Osteocyte (in vitro differentiated cells): ENCODE data around the gene C10orf143. TPM values are rescaled to one million over a fixed set of nuclear protein-coding genes. Genes with fewer than 3 reads are reported as not detected.
"Not testable (repeated sequence)": the region's sequence is repeated elsewhere in the genome, so short reads cannot be mapped to it uniquely, and the experiment has no call there.

Experiments used
- DNase-seq: peaks from one replicate; pipeline ENCODE4 v3.0.0; 2021; ENCODE audit warnings: mixed read lengths; ENCODE audit not compliant: unreplicated experiment; ENCODE audit errors: extremely low spot score
- H3K27ac Mint-ChIP-seq: one replicate; pipeline ENCODE4 v1.8.0; 2021; ENCODE audit warnings: mild to moderate bottlenecking, mixed read lengths; ENCODE audit not compliant: unreplicated experiment
- H3K27me3 Mint-ChIP-seq: one replicate; pipeline ENCODE4 v1.8.0; 2021; ENCODE audit warnings: mixed read lengths; ENCODE audit not compliant: unreplicated experiment
- H3K36me3 Mint-ChIP-seq: one replicate; pipeline ENCODE4 v1.8.0; 2021; ENCODE audit warnings: mixed read lengths; ENCODE audit not compliant: unreplicated experiment
- H3K4me1 Mint-ChIP-seq: one replicate; pipeline ENCODE4 v1.8.0; 2021; ENCODE audit warnings: mixed read lengths; ENCODE audit not compliant: unreplicated experiment
- H3K4me3 Mint-ChIP-seq: one replicate; pipeline ENCODE4 v1.8.0; 2021; ENCODE audit warnings: mild to moderate bottlenecking, moderate library complexity, mixed read lengths; ENCODE audit not compliant: unreplicated experiment
- H3K9me3 Mint-ChIP-seq: one replicate; pipeline ENCODE4 v1.8.0; 2021; ENCODE audit warnings: mixed read lengths; ENCODE audit not compliant: unreplicated experiment
- CTCF ChIP-seq: fragments of 200-600 bp; sonication (generic); IDR thresholded peaks from 2 replicates; pipeline ENCODE4 v1.5.0; 2021; ENCODE audit warnings: antibody characterized with exemption, mild to moderate bottlenecking, moderate library complexity
- total RNA-seq: library from RNA; stranded (reverse); gene quantifications from 2 replicates; pipeline ENCODE4 v1.2.1, GENCODE V29; 2021

Gene C10orf143
- total RNA-seq, 1 donor from 2014 or later = 4.1 TPM

GRCh38 chr10:130111113-130111851 is 652 bp upstream of the C10orf143 start:
- no peaks in the 10 kb centered on the region for H3K27me3 Mint-ChIP-seq
- peak overlapping the region; percentile 98 for H3K4me3 Mint-ChIP-seq
- H3K27ac Mint-ChIP-seq = peak overlapping the region; percentile 98
- DNase-seq = peak; percentile 98
- no peaks in the 10 kb centered on the region for H3K36me3 Mint-ChIP-seq
- no peak for TF ChIP-seq CTCF
- peaks cover 21% of the 10 kb centered on the region for H3K4me1 Mint-ChIP-seq
- H3K9me3 Mint-ChIP-seq = no peaks in the 10 kb centered on the region

DNA sequence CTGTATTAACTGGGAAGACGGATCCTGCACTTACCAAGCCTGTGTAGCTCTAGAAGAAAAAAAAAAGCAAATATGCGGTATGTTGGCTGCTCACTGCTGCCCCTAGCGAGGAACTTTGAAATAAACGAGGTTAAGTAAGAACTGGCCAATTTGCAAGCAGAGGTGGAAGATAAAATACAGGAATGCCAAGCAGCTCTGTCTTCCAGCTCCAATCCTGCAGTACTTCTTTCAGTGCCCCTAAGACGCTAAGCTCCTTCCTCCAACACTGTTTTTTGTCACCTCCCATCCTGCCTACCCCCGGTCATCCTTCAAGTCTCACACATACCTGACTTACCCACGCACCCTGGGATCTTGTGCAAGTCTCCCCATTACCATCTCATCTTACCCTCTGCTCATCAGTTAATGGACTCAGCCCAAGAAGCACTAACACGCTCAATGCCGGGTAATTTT is 809 bp downstream of the C10orf143 start:
- peaks cover 21% of the 10 kb centered on the region for H3K4me1 Mint-ChIP-seq
- no peaks in the 10 kb centered on the region for H3K9me3 Mint-ChIP-seq
- peak overlapping the region; percentile 98 for H3K27ac Mint-ChIP-seq
- TF ChIP-seq CTCF = peak; percentile 86
- H3K4me3 Mint-ChIP-seq = peak overlapping the region; percentile 98
- peak; percentile 91 for DNase-seq
- H3K36me3 Mint-ChIP-seq = no peaks in the 10 kb centered on the region
- no peaks in the 10 kb centered on the region for H3K27me3 Mint-ChIP-seq

GRCh38 chr10:130108934-130109604 is 1.6 kb downstream of the C10orf143 start:
- Mint-ChIP-seq H3K4me1 (peaks cover 21% of the 10 kb centered on the region), H3K9me3 (no peaks in the 10 kb centered on the region), H3K27me3 (no peaks in the 10 kb centered on the region), H3K4me3 (peak overlapping the region; percentile 98), H3K27ac (no peak overlapping the region), H3K36me3 (no peaks in the 10 kb centered on the region)
- TF ChIP-seq CTCF = no peak
- DNase-seq = no peak

- H3K4me1 Mint-ChIP-seq = peaks cover 21% of the 10 kb centered on the region
These were observed 2.5 kb downstream of the C10orf143 start for GRCh38 chr10:130108146-130108545.

DNA sequence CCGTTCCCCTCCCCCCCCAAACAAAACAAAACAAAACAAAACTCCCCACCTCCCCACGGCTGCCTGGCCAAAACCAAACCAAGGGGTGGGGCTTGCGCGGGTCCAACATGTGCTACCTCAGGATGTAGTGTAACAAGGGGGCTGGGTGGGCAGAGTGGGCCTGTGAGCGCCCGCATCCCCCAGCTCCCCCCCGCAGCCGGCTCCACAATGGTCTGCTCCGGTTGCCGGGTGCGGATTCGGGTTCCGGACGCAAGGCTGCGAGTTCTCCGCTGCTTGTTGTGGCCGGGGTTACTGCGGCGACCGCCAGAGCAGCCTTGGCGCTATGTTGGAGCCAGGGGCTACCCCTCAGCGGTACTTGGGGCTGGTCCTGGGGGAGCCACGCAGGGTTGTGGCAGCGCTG is 4.9 kb downstream of the C10orf143 start:
- H3K27ac Mint-ChIP-seq = no peak overlapping the region
- no peak for TF ChIP-seq CTCF

More at GRCh38 chr10:130108146-130108545, 2.5 kb downstream of the C10orf143 start:
- H3K27ac Mint-ChIP-seq, H3K36me3 Mint-ChIP-seq, H3K9me3 Mint-ChIP-seq, H3K4me3 Mint-ChIP-seq, DNase-seq, H3K27me3 Mint-ChIP-seq: not testable (repeated sequence)

More for the DNA sequence above, 4.9 kb downstream of the C10orf143 start:
- Mint-ChIP-seq H3K9me3 (no peaks in the 10 kb centered on the region), H3K4me3 (no peak overlapping the region), H3K36me3 (no peaks in the 10 kb centered on the region), H3K27me3 (no peaks in the 10 kb centered on the region), H3K4me1 (peaks cover 11% of the 10 kb centered on the region)
- DNase-seq = no peak
